B cell (primary cell): ENCODE data around the gene ZMAT3.
"Not testable (repeated sequence)": the region's sequence is repeated elsewhere in the genome, so short reads cannot be mapped to it uniquely, and the experiment has no call there.

Experiments
- EZH2 ChIP-seq: IDR thresholded peaks from 2 replicates; pipeline ENCODE4 v1.6.1; 2012; ENCODE audit warnings: borderline replicate concordance, low read depth, mild to moderate bottlenecking, moderate library complexity, low read length; ENCODE audit not compliant: insufficient read depth, poor library complexity, severe bottlenecking
- TF ChIP-seq, protein P1 (sequence below): fragments of 200-600 bp; IDR thresholded peaks from one replicate; pipeline ENCODE4 v1.8.0; 2022; ENCODE audit warnings: antibody characterized with exemption, mild to moderate bottlenecking

DNA sequence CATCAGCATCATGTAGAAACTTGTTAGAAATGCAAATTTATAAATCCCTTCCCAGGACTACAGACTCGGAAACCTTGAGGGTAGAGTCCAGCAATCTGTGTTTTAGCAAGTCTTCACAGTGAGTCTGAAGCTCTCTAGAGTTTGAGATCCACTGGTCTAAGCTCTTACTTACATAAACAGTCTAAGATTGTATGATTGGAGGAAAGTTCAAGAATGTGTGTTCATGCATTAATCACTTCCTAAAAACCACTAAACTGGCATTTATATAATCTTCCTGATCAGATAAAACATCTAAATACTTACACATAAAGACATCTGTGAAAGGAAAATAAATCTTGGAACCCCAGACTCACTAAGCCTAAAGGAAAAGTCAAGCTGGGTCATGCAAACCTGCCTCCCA is 43.8 kb upstream of the ZMAT3 start:
- TF ChIP-seq, protein P1, sequence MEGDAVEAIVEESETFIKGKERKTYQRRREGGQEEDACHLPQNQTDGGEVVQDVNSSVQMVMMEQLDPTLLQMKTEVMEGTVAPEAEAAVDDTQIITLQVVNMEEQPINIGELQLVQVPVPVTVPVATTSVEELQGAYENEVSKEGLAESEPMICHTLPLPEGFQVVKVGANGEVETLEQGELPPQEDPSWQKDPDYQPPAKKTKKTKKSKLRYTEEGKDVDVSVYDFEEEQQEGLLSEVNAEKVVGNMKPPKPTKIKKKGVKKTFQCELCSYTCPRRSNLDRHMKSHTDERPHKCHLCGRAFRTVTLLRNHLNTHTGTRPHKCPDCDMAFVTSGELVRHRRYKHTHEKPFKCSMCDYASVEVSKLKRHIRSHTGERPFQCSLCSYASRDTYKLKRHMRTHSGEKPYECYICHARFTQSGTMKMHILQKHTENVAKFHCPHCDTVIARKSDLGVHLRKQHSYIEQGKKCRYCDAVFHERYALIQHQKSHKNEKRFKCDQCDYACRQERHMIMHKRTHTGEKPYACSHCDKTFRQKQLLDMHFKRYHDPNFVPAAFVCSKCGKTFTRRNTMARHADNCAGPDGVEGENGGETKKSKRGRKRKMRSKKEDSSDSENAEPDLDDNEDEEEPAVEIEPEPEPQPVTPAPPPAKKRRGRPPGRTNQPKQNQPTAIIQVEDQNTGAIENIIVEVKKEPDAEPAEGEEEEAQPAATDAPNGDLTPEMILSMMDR: not testable (repeated sequence)
- not testable (repeated sequence) for TF ChIP-seq EZH2
